Activated T-helper 9 cell treated with anti-CD3 and anti-CD28 coated beads, Interleukin-2, amount 50 U/mL, for 16 hours (primary cell): ENCODE measurements around the gene XXYLT1.

Experiments
- DNase-seq: peaks from one replicate; pipeline ENCODE4 v3.0.0-alpha.2; 2020; ENCODE audit warnings: low read depth

Gene XXYLT1

DNA sequence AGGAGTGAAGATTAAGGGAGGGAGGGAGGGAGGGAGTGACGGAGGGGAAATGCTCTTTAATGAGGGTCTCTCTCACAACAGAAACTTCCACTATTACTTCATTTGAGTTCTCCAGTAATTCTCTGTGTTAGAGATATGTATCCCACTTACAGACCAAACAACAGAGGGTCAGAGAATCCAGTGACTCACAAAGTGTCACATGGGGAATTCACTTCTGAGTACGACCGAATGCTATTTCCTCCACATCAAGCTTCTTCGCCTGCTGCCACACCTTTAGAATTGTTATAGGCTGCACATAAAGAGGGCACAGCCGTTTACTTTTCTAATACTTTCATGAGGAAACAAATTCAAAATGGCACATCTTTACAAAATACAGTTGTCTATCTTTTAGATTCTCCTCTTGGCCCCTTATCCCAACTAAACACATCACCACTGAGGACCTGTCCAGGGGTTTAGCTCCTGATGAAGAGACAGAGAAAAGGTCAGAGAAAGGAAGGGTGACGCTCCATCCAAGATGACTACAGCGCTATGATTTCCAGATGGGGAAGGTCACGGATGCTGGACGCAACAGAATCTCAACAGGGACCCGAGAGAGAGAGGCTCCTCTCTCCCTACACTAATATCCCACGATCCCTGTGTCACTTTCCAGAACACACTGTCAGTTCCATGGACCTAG lies 119.0 kb downstream of the XXYLT1 start:
- no peak for DNase-seq

DNA sequence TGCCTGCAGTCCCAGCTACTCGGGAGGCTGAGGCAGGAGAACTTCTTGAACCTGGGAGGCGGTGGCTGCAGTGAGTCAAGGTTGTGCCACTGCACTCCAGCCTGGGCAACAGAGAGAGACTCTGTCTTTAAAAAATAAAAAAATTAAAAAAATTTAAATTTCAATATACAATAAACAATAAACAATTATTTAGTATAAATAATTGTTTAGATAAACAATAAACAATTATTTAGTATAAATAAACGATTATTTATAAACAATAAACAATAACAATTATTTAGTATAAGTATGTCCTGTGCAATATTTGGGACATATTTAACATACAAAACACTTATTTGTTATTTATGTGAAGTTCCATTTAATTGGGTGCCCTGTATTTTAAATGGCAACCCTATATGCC lies 119.6 kb downstream of the XXYLT1 start:
- DNase-seq, result no peak

DNA sequence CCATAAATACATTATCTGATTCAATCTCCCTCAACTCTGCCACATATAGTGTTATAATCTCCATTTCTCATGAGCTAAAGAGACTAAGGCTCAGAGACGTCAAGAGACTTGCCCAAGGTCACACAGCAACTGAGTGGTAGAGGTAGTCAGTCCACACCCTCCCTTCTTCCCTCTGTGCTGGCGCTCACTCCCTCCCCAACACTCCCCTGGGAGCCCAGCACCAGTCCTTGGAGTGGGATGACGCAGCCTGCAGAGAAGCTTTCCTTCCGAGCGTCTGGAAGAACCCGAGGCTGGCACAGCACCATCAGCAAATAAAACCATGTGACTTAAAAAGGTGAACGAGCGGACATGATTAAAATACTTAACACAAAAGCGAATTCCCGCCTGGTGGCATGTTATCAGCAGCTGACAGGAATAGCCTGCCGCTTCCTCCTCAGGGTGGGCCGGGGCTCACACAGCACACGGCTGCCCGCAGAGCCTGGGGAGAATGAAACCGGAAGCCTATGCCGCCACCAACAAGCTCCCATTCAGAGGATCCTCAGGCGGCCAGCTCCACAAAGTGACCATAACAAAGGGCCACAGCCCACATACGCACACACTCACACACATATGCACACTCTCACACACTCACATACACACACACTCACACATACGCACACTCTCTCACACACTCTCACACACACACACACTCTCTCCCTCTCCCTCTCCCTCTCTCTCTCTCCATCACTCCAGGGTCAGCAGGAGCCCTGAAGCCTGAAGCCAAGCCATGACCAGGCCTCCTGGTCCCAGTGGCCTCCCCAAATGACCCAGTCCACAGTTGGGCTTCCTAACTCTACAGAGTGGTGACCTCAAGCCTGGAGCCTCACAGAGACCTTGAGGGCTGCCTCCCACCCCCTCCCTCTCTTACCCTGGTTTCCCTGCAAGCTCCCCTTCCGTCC lies 120.5 kb downstream of the XXYLT1 start:
- DNase-seq, result no peak

DNA sequence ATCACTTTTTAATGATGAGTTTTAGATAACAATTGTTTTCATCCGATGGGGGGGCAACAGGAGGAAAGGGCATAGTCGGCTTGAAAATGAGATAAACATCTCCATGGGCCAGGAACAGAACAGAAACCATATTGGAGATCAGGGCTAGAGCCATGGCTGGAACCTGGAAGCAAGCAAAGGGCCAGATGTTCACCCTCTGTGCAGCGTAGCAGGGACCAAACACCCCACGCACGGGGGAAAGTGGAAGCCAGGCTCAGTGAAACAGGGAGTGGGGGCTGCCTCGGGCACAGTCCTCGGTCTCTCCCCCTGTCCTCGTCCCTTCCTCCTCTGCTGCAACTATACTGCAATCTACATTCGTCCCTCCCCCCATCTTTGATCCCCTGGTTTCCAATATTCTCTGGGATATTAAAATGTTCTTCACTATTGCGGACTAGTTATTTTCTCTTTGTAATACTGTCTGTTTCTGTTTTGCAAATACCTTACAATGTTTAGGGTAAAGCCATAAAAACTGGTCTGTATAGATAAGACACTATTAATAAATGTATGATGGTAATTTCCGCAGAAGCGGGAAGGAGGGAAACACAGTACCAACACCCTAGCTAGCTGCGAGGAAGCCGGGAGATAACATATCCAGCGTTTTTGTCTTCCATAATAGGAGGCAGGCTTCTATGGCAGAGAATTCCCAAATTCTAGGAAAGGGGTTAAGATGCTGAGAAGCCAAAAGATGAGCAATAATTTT lies 121.5 kb downstream of the XXYLT1 start:
- DNase-seq, result no peak

DNA sequence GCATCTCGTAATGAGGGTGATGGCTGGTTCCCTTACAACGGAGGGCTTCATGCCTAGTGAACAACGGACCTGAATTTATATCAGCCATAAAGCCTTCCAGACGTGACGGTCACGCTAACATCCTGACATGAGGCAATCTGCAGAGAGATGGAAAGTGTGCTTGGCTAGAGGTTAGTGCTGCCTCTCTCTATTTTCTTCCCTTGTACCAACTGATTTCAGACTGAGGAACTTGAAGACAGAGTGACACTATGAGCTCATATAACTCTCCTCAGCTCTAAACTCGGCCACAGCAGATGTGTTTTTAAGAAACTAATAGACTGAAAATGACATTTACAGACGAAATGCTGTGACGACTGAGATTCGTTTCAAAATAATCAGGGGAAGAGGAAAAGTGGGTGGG lies 122.4 kb downstream of the XXYLT1 start:
- DNase-seq, result no peak

DNA sequence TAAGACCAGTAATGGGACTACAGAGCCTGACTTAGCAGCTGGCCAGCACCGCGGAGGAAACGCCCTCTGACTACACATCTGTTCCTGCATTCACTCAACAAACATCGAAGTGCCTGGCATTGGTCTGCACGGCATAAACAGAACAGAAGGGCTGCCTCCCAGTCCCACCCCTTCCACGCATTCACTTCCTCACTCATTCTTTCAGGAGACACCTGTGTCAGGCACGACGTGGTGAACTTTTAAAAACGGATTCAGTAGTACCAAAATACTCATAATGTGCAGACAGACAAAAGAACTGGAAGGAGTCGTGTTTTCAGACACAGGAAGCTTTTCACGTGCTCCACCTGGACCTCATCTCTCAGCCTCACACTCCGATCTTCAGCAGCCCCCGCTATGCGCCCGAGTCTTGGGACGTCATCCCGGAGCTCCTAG lies 123.3 kb downstream of the XXYLT1 start:
- no peak for DNase-seq

DNA sequence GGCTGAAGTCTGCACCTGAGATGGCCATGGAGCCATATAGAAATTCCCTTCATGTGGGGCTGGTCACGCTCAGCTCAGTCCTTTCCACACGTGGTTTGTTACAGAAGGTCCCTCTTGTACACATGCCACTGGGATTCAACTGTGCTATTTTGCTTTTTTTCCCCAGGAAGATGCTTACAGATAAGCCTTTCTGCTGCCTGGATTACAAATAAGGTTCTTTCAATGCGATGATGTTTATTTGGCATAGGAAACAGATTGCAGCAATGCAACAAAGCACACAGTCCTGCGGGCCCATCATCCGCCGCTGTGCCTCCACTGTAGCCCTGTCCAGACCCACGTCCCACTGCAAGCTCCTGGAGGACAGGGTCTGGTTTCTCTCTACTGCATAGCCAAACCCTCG lies 124.8 kb downstream of the XXYLT1 start:
- DNase-seq, result no peak

DNA sequence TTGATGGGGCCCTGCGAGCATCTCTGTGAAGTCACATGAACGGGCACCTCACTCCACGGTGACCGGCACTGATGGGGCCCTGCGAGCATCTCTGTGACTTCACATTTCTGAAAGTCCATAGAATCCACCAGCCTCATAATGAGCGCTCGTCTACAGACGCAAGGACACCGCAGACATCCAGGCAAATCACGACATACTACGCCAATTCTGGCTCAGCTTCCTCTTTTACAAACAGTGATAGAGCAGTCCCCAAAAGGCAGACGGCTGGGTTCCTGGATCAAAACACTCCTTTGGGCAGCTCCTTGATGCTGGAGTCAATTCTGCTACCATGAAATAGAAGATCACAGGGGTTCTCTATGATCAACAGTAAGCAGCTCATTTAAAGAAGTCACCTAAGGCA lies 125.4 kb downstream of the XXYLT1 start:
- DNase-seq, result no peak

DNA sequence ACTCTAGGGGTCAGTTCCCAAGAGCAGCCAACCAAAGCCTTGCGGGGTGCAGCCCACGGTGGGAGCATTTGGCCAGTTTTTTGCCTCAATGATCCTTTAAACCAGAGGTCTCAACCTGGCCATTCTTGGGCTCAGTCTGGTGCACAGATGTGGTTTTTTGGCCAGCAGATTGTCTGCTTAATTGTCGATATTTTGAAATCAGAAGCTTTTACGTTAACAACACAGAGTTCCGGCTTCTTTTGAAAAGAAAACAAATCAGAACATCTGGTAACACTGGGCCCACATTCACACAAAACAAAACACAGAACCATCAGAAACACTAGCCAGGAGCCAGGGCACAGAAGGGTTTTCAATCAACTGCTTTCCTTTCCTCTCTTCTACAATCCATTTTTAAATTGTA lies 127.7 kb downstream of the XXYLT1 start:
- DNase-seq, result no peak

DNA sequence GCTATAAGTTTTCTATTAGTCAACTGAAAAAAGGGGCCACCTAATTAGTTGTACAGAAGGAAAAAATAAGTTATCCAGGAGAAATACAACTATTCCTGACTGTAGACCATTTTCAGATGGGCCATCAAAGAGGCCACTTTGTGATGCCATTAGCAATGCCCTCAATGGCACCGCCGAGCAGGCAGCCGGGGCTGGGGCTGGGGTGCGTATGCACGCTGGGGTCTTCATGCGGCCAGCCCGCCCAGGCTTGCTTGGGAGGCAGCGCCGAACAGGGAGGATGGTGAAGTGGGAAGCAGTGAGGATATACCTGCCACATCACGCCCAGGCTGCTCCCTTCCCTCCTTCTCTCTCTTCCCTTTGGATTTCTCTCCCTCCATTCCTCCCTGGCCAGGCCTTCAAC lies 128.4 kb downstream of the XXYLT1 start:
- no peak for DNase-seq

DNA sequence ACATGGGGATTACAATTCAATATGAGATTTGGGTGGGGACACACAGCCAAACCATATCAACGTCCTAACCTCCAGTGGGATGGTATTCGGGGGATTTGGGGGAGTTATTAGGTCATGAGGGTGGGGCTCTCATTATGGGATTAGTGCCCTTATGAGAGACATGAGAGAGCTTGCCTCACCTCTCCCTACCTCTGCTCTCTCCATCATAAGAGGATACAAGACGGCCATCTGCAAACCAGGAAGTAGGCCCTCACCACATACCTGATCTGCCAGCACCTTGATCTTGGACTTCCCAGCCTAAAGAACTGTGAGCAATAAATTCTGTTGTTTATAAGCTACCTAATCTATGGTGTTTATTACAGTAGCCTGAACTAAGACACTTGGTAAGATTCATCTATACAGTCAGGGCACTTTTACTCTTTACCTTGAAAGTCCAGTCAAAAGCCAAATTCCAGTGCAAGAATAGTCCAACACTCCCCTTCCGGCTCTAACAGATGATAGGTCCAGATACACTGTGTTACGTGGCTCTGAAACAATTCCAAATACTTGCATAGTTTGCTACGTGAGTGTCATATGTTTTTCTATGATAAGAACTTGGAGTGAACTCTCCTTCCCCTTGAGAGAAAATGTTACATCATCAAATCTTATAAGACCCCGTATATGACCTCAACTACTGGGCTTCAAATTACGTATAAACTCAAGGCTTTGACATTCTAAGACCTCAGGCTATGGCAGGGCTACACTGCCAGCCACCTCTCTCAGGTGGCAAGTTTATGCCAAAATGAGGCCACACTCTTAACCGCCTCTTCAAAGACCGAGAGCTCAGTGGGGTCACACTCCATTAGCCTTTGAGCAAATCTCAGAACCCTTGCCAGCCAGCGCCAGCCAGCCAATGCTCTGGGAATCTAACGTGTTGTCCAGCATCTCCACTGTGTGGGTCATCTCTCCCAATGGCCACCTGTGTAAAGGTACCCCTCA lies 129.9 kb downstream of the XXYLT1 start:
- no peak for DNase-seq

DNA sequence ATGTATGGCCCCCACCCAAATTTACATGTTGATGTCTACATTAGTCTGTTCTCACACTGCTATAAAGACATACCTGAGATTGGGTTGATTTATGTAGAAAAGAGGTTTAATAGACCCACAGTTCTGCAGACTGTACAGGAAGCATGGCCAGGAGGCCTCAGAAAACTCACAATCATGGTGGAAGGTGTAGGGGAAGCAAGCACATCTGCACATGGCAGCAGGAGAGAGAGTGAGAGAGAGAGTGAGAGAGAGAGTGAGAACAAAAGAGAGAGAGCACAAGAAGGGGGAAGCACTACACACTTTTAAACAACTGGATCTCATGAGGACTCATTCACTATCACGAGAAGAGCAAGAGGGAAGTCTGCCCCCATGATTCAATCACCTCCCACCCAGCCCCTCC lies 130.5 kb downstream of the XXYLT1 start:
- DNase-seq, result no peak

DNA sequence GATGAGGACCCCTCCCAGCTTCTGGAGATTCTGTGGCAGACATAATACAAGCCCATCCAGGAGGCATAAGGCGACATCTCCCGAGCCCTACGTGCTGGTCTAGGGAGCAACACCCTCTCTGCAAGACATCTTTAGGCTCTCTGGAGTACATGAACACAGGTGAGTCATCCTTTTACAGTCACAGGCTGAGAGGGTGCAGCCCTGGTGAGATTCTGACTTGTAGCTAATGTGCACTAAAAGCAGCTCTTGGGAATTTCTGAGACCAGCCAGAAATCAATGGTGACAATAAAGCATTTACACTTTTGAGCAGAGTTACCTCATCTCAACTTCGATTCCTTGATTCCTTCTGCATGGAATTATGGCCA lies 131.1 kb downstream of the XXYLT1 start:
- no peak for DNase-seq

DNA sequence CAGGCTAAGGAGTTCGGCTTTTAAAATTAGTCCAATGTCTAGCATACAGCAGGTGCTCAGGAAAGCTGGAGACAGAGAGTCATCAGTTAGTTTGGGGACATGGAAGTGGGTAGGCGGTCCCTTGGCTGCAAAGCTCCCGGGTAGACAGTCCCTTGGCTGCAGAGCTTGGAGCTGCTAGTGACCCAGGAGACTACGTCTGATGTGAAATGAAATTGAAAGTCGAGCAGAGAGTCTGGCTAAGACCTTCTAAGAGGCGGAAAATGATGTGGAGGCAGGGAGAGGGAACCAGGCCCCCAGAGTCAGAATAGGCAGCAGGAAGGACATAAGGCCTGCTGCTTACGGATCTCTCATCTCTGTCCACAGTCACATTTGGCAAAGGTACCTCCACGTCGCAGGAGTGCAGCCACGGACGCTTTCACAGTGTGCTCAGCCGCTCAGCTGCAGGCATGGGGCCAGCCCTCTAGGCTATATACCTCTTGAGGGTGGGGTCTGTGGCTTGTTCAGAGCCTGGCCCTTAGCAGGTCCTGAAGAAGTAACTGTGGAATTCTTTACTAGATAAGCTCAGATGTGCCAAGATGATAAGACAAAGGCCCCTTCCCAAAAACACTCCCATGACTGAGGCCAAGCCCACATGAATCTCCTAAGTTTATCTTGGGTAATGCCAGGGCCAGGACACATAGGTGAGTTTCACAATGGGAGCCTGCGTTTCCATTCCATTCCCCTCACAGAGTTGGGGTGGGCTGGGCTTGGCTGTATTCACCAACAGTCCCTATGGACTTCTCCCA lies 131.7 kb downstream of the XXYLT1 start:
- DNase-seq, result no peak

DNA sequence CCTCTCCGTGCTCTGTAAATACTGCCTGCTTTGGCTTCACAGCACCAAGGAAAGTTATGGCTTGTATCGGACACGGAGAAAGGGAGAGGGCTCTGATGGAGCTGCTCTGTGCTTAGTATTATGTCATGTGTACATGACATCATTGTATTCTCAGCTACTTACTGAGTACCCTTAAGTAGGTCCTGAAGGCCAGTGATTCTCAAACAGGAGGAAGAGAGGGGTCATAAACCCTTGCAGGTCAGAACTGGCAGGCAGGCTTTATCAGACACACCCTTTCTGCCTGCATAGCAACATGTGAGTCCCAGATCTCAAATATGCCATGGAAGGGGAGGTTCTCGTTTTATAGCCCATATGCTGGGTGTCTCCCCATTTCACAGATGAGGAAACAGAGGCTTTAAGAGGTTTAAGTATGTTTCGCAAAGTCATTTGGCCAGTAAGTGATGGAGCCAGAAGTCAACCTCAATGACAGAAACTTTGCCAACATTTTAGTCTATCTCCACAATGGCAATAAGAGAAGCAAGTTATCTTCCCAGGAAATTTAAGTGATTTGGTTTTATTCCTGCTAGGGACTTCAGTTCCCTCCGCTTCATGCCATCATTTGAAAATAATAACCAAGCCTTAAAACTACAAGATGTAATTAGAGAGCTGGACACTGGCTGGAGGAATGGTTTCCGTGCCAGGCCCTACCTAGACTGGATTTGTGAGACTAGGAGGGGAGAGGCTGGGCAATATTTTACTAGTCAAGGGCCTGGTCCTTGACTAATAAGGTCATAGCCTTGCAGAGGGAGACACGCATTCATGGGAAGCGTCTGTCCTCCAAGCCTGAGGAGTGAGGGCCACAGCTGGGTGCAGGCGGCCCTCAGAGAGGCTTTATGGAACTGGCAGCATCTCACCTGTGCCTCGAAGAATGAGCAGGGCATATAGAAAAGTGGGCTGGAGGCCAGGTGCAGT lies 133.0 kb downstream of the XXYLT1 start:
- no peak for DNase-seq

DNA sequence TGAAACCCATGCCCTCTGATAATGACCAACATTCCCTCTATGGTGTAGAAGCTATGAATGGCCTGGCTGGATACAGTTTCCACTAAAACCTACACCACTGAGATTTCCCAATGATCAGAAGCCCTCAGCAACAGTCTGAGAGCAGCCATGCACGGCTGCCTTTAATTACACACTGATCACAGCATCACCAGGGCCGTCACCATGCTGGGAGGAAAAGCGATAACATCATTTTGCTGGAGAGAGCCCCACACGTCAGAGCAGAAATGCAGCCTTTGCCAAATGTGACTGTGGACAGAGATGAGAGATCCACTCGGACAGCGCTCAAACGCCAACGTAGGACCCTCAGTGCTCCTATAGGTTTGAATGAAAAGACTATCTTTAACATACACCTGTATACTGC lies 135.0 kb downstream of the XXYLT1 start:
- no peak for DNase-seq

DNA sequence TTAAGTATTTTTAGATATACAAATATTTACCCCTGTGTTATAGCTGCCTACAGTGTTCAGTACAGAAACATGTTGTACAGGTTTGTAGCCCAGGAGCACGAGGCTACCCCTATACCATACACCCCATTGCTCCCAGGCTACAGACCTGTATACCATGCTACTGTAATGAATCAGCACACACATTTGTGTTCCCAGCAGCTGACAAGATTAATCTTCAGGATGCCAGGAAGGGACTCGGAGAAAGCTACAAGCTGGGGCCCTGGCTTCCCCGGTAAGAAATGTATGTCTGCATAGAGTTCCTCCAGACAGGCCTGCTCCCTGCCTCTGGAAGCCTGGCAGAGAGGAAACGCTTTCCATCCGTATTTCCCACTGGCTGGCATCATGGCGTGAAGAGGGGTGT lies 136.5 kb downstream of the XXYLT1 start:
- DNase-seq, result no peak

DNA sequence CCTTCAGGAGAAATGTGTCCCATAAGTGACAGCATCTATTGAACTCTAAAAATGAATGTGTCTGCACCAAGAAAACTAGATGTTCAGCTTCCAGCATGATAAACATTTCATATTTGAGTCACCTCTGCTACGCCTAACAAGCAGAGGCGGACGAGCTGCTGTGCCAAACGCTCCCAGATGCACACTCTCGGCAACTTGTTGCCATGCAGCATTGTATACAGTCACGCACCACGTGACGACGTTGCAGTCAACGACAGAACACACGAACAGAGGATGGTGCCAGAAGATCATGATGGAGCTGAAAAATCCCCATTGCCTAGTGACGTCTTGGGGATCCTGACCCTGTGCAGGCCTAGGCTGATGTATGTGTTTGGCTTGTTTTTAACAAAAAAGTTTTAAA lies 137.5 kb downstream of the XXYLT1 start:
- peak; percentile 31 for DNase-seq

DNA sequence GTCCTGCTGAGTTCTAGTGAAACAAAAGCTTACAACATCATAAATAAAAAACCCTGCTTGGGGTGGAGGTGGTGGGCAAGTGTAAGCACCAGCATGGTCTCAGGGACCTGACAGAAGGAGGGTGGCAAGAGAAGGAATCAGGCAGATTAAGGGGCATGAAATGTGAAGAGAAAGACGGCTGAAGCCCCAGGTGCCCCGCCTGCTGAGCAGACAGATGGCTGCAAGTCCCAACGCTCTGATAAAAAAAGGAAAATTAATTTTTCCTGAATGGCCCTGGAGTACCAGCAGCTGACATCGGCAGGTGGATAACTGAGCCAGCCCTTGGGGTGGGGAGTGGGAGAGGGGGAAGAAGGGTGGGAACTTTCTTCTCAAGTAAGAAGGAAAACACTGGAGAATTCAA lies 137.9 kb downstream of the XXYLT1 start:
- no peak for DNase-seq

DNA sequence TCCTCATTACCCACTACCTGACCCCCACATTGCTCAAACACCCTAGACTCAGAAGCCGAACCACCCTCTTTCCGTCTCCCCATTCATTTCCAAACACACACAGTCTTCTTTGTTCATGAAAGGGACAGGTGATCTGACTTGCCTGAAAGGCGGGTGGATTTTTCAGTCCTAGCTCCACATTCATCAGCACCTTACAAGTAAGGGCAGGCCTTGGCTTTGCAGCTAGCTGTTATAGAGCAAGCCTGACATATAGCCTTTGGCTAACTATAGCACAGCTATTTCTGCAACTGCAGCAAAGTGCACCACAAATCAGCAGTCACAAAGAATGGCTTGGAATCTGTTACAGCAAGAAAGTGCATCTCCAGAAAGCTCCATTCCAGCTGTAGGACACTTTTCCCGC lies 139.8 kb downstream of the XXYLT1 start:
- DNase-seq, result no peak
